IPS DF 4.7 (cell line): ENCODE data around the gene CD80.
A peak's percentile ranks its signal among the peaks of the same experiment; 100 is the strongest.

ENCODE experiments used
- DNase-seq: peaks from one replicate; pipeline ENCODE4 v3.0.0-alpha.2; 2013; ENCODE audit warnings: low spot score; ENCODE audit errors: extremely low read depth

Gene CD80

GRCh38 chr3:119548341-119548740 is 11.1 kb downstream of the CD80 start:
- DNase-seq: no peak

GRCh38 chr3:119547227-119547626 is 12.2 kb downstream of the CD80 start:
- DNase-seq: no peak

GRCh38 chr3:119543147-119543546 is 16.3 kb downstream of the CD80 start:
- DNase-seq: no peak

DNA sequence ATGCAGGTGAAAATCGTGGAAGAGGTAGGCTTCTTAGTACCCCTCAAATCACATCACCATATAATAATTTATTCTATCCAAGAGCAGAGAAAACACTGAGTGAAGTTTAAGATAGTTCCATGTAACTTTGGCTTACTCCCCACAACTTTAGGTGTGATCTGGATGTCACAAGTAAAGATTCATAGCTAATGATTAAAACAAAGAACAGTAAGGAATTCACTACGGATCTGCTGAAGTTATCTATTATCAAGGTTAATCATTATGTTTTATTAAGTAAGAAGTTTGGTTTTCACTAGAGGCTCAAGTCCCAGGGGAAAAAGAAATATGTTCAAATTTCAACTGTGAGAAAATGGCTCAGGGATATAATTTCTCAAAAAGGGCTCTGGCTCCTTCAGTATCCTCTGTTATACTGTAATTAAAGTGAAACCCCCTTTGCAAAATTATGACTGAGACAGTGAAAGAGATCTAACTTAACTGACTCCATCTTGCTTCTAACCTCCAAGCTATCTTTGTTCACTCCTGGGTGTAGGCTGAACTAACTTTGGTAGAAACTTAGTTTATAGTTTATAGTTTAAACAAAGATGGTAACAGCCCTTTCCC is 17.1 kb downstream of the CD80 start:
- DNase-seq: no peak

DNA sequence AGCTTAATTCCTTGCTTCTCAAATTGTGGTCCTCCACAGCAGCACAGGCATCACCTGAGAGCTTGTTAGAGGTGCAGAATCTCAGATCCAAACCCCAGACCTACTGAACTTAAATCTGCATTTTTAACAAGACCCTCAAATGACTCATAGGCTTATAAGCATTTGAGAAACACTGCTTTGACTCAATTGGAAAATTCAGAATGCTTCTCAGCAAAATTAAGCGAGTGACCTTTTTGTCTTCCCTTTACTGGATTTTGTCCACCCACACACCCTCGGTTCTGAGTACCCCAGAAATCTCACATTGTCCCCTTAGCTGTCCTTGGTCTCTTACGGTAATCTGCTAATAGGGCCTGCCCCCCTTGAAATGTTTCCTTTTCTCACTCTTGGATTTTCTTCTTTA is 17.9 kb downstream of the CD80 start:
- no peak for DNase-seq

GRCh38 chr3:119538772-119539171 is 20.6 kb downstream of the CD80 start:
- no peak for DNase-seq

GRCh38 chr3:119536757-119537156 is 22.7 kb downstream of the CD80 start:
- no peak for DNase-seq

DNA sequence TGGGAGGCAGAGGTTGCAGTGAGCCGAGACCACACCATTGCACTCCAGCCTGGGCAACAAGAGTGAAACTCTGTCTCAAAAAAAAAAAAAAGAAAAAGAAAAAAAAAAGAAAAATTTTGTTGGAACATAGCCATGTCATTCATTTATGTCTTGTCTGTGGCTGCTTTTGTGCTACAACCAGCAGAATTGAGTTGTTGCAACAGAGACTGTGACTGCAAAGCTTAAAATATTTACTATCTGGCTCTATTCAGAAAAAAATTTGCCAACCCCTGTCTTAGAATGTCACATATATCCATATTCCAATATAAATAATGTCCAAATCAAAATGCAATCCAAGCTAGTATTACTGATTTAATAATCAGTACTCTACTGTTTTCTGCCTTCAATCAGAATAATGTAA is 25.1 kb downstream of the CD80 start:
- DNase-seq: no peak

DNA sequence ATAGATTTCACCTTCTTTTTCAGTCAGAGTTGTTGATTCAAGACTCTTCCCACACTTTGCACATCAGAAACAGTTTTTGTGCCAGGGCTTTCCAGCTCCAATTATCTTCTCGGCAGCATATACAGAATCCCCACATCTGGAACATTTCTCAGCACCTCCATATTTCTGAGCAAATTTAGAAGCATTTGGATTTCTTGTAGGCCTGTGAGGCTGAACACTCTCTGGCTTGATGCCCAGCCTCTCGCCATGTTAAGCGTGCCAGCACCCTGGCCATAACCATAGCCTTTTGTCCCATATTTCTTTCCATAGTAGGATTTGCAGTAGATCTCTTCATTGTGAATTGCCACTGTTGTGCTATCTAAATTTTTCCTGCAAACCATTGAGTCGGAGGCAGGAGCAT is 28.3 kb downstream of the CD80 start:
- no peak for DNase-seq

GRCh38 chr3:119530456-119530855 is 29.0 kb downstream of the CD80 start:
- DNase-seq: no peak

GRCh38 chr3:119529883-119530282 is 29.5 kb downstream of the CD80 start:
- DNase-seq: no peak

DNA sequence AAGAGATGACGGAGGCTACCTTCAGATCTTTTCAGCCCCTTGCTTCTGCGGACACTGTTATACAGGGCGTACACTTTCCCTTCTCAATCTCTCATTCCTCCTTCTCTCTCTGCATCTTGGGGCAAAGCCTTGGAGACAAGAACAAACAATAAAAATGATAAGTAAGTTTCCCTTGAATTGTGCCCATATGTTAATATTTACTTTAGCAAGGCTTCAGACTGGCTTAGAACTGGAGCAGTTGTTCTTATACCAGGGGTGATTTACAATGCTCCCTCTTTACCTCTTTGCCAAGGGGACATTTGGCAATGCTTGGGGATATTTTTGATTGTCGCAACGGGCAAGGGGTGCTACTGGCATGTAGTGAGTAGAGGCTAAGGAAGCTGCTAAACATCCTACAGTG is 31.7 kb downstream of the CD80 start:
- no peak for DNase-seq

- DNase-seq: peak; percentile 2
Measured at GRCh38 chr3:119524931-119525662, 34.3 kb downstream of the CD80 start.

DNA sequence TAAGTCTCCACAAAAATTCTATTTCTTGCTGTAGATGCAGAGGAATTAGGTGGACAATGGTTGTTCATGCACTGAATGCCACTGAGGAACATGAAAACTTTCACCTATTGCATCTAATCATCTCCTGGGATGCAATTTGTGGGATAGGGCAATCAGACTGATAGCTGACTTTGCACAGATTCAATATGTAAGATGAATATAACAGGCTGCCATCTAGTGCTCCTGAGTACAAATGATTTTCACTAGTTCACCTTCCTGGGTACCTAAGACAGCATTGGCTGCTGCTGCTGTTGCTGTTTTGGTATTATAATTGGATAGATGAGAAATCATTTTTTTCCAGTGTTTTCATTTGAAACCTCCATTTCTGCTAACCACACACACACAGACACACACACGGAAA is 41.4 kb downstream of the CD80 start:
- no peak for DNase-seq

GRCh38 chr3:119517112-119517511 is 42.3 kb downstream of the CD80 start:
- no peak for DNase-seq

GRCh38 chr3:119514637-119515036 is 44.8 kb downstream of the CD80 start:
- DNase-seq: no peak

- DNase-seq: no peak
Measured at GRCh38 chr3:119510690-119511089, 48.7 kb downstream of the CD80 start.

- no peak for DNase-seq
Measured at GRCh38 chr3:119508172-119508845, 51.1 kb downstream of the CD80 start.

GRCh38 chr3:119507404-119507803 is 52.0 kb downstream of the CD80 start:
- DNase-seq: no peak

DNA sequence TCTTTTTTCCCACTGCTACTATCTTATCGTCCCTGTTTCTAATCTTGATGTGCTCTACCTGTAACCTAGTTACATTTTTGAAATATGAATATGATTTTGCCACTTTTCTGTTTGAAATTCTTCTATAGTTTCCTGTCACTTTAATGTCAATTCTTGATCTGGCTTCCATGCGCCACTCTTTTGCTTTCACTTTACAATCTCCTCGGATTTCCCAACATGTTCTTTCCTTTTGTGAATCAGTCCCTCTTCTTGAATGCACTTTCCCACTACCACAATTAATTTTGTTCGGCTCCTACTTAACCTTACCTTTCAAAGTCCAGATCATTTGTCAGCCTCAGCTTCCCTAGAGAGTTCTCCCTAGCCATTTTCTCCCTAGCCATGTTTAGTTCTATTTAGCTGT is 52.8 kb downstream of the CD80 start:
- no peak for DNase-seq

GRCh38 chr3:119500901-119501300 is 58.5 kb downstream of the CD80 start:
- DNase-seq: no peak

GRCh38 chr3:119500265-119500664 is 59.1 kb downstream of the CD80 start:
- no peak for DNase-seq
